NCI-H1417 treated with DMSO at 0.1 percent for 48 hours (cell line): ENCODE data around the gene CPNE9.

Experiments
- DNase-seq: peaks from one replicate; lab custom pipeline; 2025; lab: John Stamatoyannopoulos, UW

CPNE9 gene

DNA sequence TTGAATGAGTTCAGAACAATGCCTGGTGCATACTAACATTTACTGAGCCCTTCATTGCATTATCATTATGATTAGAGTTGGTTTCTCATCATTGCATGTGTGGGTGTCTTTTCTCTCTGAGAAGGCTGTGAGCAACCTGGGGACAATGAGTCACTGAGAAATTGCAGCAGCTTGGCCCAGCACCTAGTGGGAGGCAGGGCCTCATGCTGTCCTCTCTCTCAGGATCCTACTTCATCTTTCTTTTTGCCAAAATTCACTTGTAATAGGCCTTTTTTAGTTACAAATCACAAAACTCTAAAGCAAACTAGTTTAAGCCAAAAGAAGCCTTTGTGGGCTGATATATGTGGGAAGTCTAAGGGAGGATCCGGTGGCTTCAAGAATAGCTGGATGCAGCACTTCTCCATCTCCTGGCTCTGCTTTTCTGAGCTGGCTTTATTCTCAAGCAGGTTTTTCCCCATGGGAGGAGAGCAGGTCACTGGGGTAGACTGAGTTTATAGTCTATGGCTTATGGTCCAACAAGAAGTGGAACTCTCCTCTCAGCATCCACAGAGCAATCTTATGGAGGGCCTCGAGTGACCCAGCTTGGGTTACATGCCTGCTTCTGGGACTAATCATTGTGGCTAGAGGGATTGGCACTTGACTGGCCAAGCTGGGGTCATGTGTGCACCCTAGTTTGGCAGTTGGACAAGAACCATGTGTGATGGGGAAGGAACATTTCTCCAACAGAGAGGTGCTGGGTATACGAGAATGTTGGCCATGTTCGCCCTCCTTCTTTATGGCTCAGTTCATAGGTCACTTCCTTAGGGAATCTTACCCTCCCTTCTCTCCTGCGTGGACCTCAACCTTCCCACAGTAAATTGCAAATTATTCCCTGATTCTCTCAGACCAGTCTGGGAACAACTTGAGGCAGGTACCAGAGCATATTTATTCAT, 74.8 kb downstream of the CPNE9 start:
- DNase-seq, result no peak

GRCh38 chr3:9779075-9779593, 75.5 kb downstream of the CPNE9 start:
- no peak for DNase-seq
